GM18909 (cell line): ENCODE results near the gene VWA7.

ENCODE experiments used
- ATAC-seq: cut with Tn5 transposase; IDR thresholded peaks from one replicate; pipeline ENCODE4 v1.9.1; 2021; ENCODE audit warnings: mild to moderate bottlenecking; ENCODE audit not compliant: unreplicated experiment, poor library complexity

VWA7 gene

DNA sequence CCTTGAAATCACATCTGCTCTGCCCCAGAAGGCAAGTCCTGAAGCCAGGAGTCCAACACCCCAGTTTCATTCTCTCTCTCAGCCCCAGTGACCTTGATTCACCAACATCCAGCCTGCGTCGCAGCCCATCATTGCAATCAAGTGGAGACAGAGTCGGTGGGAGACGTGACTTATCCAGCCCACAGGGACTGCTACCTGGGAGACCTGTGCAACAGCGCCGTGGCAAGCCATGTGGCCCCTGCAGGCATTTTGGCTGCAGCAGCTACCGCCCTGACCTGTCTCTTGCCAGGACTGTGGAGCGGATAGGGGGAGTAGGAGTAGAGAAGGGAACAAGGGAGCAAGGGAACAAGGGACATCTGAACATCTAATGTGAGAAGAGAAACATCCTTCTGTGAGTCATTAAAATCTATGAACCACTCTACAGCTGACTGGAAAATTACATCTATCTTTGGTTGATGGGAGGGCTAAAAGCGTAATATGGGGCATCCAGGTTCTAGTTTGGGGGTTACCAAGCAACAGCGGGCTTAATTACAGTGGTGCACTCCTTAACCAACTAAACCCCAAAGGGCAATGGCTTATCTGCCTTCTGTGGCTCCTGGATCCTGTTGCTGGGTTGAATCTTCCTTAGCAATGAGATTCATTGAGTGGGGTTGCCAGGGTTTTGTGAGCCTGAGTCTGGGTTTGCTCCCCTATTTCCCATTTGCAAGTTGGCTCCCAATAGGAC is 59.5 kb downstream of the VWA7 start:
- no peak for ATAC-seq
